H1 (cell line): ENCODE measurements around the gene CDPF1.

Experiments
- CBX8 ChIP-seq: fragments of 300-800, 300-1000 bp; sonication (generic); IDR thresholded peaks from 2 replicates; pipeline ENCODE4 v1.7.1; 2016; ENCODE audit warnings: low read depth, low read length, borderline replicate concordance
- EZH2 ChIP-seq: fragments of 200-600 bp; sonication (generic); IDR thresholded peaks from 2 replicates; pipeline ENCODE4 v1.7.1; 2012; ENCODE audit warnings: low read depth, mild to moderate bottlenecking, moderate library complexity, low read length, inconsistent platforms; ENCODE audit not compliant: severe bottlenecking
- TF ChIP-seq, protein P1 (sequence below), 3 experiments: IDR thresholded peaks; 1 replicate in 2 of 3; 2 replicates in 1 of 3; pipeline versions ENCODE4 v1.5.1 to v1.6.1; 2011; ENCODE audit warnings: low read length in 3 of 3, mild to moderate bottlenecking in 3 of 3, inconsistent platforms in 2 of 3, low read depth in 1 of 3, moderate library complexity in 1 of 3; ENCODE audit not compliant: insufficient read depth in 1 of 3; ENCODE audit errors: control extremely low read depth in 1 of 3

GRCh38 chr22:46280063-46280817, 30.1 kb upstream of the CDPF1 start:
- TF ChIP-seq, protein P1, sequence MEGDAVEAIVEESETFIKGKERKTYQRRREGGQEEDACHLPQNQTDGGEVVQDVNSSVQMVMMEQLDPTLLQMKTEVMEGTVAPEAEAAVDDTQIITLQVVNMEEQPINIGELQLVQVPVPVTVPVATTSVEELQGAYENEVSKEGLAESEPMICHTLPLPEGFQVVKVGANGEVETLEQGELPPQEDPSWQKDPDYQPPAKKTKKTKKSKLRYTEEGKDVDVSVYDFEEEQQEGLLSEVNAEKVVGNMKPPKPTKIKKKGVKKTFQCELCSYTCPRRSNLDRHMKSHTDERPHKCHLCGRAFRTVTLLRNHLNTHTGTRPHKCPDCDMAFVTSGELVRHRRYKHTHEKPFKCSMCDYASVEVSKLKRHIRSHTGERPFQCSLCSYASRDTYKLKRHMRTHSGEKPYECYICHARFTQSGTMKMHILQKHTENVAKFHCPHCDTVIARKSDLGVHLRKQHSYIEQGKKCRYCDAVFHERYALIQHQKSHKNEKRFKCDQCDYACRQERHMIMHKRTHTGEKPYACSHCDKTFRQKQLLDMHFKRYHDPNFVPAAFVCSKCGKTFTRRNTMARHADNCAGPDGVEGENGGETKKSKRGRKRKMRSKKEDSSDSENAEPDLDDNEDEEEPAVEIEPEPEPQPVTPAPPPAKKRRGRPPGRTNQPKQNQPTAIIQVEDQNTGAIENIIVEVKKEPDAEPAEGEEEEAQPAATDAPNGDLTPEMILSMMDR (IDR thresholded peaks at IDR 0.05; ENCODE audit: control extremely low read depth in 1 of 3, insufficient read depth in 1 of 3, low read depth in 1 of 3, low read length in 3 of 3) = no peak
- TF ChIP-seq EZH2 = no peak
- no peak for TF ChIP-seq CBX8
